ELR (cell line): ENCODE measurements around the gene ANO6.
A peak's percentile ranks its signal among the peaks of the same experiment; 100 is the strongest.

Experiments used
- DNase-seq: peaks from one replicate; pipeline ENCODE4 v3.0.0-alpha.2; 2015; ENCODE audit warnings: low read depth

ANO6 gene

DNA sequence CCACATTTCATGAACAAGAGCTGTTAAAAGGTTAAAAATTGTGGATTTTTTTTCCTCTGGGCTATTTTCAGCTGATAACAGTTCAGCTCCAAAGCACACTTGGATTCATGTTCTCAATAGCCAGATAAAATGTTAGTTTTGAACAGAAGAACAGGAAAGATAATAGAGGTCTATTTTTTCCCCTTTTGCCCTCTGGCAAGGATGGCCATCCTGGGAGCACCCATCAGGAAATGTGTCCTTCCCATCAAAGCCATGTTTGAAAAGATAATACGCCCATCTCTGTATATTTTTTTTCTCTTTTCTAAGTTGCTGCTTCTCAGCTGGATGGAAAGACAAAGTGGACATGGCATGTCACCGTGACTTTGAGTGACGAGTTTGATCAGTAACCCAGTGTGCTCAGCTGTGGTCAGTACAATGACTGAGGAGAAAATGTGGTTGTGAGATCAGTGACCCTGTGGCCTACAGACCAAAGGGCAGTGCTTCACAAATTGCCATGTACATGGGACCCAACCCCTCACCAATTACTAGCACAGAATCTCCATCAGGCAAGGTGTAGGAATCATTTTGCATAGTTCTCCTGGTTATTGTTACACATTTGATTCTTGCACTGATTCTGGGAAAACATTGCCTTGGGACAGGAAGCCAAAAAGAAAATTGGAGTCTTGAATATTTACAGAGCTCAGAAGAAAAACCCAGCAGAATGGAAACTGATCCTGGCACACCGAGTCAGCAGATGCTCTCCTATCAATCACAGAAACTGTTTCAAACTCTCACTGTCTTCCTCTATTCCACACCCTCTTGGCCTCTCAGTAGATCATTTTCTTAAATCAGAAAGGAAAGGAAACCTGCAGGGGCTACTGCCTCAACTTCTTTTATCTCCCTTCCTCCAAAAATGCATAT lies 64.3 kb downstream of the ANO6 start:
- no peak for DNase-seq

- no peak for DNase-seq
These were observed 66.1 kb downstream of the ANO6 start for GRCh38 chr12:45281994-45282393.

GRCh38 chr12:45282411-45282810 lies 66.5 kb downstream of the ANO6 start:
- DNase-seq, result no peak

DNA sequence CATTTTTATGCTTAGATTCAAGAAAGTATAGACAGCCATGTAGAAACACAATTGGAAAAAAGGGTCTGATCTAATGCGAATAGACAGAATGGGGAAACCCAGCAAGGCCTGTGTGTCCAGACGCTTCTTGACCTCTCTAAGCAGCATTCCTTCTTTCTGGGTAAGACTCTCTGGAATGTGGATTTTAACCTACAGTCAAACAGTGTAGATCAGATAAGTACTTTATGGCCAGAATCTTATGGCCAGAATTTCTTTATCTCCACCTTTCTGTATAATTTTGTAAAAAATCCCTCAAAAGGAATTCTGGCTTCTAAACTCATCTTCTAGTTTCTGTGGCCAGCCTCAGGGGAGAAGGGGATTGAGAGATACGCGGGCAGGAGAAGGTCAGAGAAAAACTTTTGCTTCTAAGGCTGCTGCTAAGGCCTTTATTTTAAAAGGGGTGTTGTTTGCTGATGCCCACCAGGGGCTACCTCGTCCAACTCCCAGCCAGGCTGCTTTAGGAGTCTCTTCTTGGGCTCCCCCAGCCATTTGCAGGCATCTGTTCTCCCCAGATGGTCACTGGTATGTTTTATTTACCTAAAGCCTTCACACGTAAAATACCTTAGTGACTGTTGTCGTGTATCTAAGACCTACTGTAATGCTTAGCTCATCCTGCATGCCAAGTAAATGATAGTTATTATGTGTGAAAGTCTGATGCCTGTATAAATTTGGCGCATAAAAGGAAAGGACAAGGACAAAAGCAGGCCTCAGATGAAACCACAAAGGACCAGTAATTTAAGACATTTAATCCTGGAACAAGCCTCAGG lies 68.4 kb downstream of the ANO6 start:
- peak; percentile 90 for DNase-seq

- DNase-seq, result no peak
These were observed 69.8 kb downstream of the ANO6 start for GRCh38 chr12:45285717-45286116.

GRCh38 chr12:45286621-45287020 lies 70.7 kb downstream of the ANO6 start:
- DNase-seq, result no peak

DNA sequence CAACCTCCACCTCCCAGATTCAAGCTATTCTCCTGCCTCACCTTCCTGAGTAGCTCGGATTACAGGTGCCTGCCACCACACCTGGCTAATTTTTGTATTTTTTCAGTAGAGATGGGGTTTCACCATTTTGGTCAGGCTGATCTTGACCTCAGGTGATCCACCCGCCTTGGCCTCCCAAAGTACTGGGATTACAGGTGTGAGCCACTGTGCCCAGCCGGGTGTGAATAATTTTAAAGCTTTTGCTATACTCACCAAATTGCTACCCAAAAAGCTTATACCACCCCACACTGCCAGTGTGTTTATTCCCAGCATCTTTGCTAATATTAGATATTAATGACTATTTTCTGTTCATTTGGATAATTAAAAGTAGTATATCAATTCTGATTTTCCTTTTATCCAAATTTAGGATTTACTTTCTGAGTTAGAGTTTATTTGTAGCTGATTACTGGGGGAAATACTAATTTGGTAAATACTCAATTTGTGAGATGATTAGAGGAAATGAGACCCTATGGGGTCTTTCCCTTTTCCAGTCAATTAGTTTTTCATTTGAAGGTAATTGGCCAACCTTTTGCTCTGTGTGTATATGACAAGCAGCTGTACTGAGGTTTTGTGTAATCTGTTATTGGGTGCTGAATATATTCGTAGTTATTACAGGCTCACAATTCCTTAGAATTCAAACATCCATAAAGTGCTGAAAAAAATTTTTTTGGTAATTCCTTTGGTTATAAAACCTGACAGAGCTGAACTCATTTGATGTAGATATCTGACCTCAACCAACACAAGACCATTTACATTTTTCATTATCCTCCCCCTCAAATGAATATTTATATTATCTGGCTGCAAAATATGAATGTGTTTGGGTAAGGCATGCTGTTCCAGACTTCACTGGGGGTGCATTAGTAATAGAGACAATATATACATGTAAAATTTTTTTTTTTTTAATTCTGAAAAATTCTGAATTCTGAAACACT lies 73.6 kb downstream of the ANO6 start:
- DNase-seq, result no peak

GRCh38 chr12:45290216-45290605 lies 74.3 kb downstream of the ANO6 start:
- peak; percentile 52 for DNase-seq

- no peak for DNase-seq
These were observed 75.6 kb downstream of the ANO6 start for GRCh38 chr12:45291518-45291917.

- no peak for DNase-seq
These were observed 76.7 kb downstream of the ANO6 start for GRCh38 chr12:45292486-45293195.

DNA sequence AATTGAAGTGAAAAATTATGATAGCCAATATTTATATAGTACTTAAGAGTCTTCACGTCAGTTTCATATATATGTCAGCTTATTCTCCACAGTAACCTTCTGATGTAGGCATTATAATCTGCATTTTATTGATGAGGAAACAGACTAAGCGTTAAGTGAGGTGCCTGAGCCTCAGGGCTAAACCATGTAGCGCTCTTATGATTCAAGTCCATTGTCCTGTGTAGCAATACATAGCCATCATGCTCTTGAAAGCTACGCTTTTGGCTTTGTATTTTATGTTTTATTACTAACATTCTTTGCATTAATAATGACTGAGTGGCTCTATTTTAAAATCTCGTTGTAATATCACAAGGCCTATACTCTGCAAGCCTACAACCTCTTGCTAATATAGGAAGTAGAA lies 79.0 kb downstream of the ANO6 start:
- no peak for DNase-seq

DNA sequence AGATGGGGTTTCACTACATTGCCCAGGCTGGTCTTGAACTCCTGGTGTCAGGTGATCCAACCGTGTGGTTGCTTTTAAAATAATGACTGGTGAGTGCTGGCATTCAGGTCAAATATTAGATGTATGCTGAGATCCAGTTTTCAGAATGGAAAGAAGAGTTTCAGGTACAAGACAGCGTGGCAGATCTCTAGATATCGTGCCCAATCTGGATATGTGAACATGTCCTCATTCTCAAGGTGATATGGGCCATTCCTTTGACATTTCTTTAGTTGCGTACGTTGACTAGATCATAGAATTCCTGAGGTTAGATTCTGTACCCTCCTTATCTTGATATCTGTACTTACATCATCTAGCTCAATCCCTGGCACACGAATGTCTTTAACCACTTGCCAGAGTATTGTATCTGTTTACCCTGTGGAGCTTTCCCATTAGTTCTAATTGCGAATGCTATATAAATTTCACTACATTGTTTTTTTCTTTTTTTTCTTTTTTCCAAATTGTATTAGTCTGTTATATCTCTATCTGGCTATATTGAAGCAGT lies 80.2 kb downstream of the ANO6 start:
- DNase-seq, result peak; percentile 3

DNA sequence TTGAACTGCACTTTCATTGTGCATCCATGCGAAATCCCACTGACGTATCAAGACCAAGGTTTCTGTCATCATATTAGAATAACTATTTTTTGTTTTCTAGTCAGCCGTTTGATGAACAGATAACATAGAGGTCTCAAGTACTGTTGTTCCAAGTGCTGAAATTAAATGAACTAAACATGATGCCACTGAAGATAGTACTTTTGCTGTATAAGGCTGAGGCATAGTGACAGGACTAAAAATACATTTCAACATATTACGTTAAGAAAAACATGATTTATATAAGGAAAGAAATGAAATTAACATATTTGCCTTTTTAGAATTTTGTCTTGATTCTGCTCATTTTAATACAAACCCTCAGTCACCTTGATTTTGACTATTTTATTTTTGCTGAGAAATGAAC lies 82.2 kb downstream of the ANO6 start:
- no peak for DNase-seq

GRCh38 chr12:45298721-45299692 lies 83.1 kb downstream of the ANO6 start:
- peak; percentile 54 for DNase-seq

DNA sequence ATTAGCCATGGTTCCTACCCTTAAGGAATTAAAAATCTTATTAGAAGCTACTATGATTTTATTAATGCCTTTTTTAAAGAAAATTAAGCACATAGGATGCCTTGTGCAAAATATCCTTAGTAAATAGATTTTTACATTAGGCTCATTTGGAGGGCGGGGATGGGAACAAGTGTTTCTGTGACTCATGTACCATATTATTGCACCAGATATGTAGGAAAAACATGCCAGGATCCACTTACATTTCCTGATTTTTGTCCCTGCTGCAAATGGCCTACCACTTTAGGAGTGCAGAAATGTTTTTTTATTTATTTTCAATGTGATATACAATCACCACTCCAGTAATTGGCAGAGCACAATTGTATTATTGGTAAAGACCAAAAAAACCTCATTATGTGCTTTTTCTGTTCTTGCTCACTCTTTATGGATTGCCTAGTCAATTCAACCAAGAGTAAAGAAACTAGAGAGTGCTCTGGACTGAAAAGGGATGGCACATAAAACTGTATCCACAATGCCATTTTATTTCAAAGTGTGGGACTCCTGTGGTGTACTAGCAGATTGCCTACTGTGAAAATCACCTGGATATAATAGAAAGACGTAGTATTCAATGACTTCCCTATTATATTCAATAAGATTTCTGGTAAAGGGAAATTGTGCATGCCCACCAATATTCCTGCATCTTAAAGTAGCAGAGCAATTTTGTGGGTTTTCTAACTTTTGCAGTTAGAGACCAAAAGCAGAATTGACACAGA lies 86.9 kb downstream of the ANO6 start:
- DNase-seq, result no peak

DNA sequence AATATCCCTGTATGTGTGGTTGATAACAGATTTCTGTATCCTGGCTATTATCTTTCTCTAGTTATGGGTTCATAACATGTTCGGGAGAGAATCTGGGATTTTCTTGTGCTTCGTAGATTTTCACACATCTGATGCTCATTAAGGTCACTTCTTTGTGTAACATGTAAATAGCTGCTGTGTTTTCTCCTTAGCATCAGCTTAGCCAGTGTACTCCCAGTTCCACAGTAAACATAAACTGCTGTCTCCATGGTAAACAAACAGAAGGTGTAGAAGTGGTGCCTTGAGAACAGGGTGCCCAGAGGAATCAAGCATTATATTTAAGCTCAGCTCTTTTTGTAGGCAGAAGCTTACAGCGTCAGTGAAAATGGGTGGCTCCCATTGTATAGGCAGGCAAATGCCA lies 88.0 kb downstream of the ANO6 start:
- DNase-seq, result no peak

- no peak for DNase-seq
These were observed 88.8 kb downstream of the ANO6 start for GRCh38 chr12:45304514-45305178.

- DNase-seq, result no peak
These were observed 90.0 kb downstream of the ANO6 start for GRCh38 chr12:45305907-45306306.
